SU-DHL-6 (cell line): ENCODE data around the gene EMP1.

ENCODE experiments used
- H2AFZ ChIP-seq: fragments of 200-600 bp; sonication (generic); 2 replicates; pipeline ENCODE4 v1.6.1; 2014; ENCODE audit warnings: low read depth, mild to moderate bottlenecking, moderate library complexity, mixed read lengths, antibody characterized with exemption, low read length; ENCODE audit not compliant: severe bottlenecking
- H3F3A ChIP-seq: fragments of 200-600 bp; shearing (Covaris generic); 2 replicates; pipeline ENCODE4 v1.6.0; 2016; ENCODE audit warnings: antibody characterized with exemption, mild to moderate bottlenecking; ENCODE audit not compliant: insufficient read depth
- H3K27ac ChIP-seq: fragments of 200-600 bp; sonication (generic); 2 replicates; pipeline ENCODE4 v1.5.1; 2016; ENCODE audit warnings: low read depth, mild to moderate bottlenecking, low read length, moderate library complexity, mixed read lengths
- H3K27me3 ChIP-seq: fragments of 200-600 bp; sonication (generic), shearing (Covaris generic); 2 replicates; pipeline ENCODE4 v1.6.0; 2014; ENCODE audit warnings: mild to moderate bottlenecking, low read length
- H3K36me3 ChIP-seq: fragments of 200-600 bp; sonication (generic); 2 replicates; pipeline ENCODE4 v1.6.1; 2014; ENCODE audit warnings: mild to moderate bottlenecking, low read length, mixed read lengths
- H3K4me2 ChIP-seq: fragments of 300-600, 200-600 bp; shearing (Covaris generic), sonication (generic); 2 replicates; pipeline ENCODE4 v1.6.0; 2014; ENCODE audit warnings: low read length, low read depth, mild to moderate bottlenecking; ENCODE audit not compliant: poor library complexity, severe bottlenecking
- H3K4me3 ChIP-seq: fragments of 200-600 bp; sonication (generic); 2 replicates; pipeline ENCODE4 v1.5.1; 2014; ENCODE audit warnings: antibody characterized with exemption, low read length, mild to moderate bottlenecking, mixed read lengths; ENCODE audit not compliant: insufficient read depth, poor library complexity, severe bottlenecking
- H3K79me2 ChIP-seq: fragments of 200-600 bp; sonication (generic); 2 replicates; pipeline ENCODE4 v1.6.1; 2014; ENCODE audit warnings: mild to moderate bottlenecking, low read length, moderate library complexity; ENCODE audit not compliant: insufficient read depth
- H3K9ac ChIP-seq: fragments of 200-600 bp; sonication (generic); 2 replicates; pipeline ENCODE4 v1.7.0; 2014; ENCODE audit warnings: mild to moderate bottlenecking, low read length
- H3K9me2 ChIP-seq: fragments of 200-600 bp; sonication (generic); replicated peaks from 2 replicates; pipeline ENCODE4 v1.6.1; 2014; ENCODE audit warnings: low read length; ENCODE audit not compliant: insufficient read depth
- H3K9me3 ChIP-seq: fragments of 200-600 bp; sonication (generic); 2 replicates; pipeline ENCODE4 v1.6.1; 2014; ENCODE audit warnings: low read length, mixed read lengths; ENCODE audit not compliant: insufficient read depth
- H4K20me1 ChIP-seq: fragments of 200-600 bp; sonication (generic); 2 replicates; pipeline ENCODE4 v1.6.1; 2014; ENCODE audit warnings: low read depth, mild to moderate bottlenecking, antibody characterized with exemption, low read length, moderate library complexity, mixed read lengths
- CTCF ChIP-seq: fragments of 200-600 bp; sonication (generic); IDR thresholded peaks from one replicate; pipeline ENCODE4 v1.5.1; 2017; ENCODE audit warnings: antibody characterized with exemption, mild to moderate bottlenecking, low read length, moderate library complexity; ENCODE audit not compliant: insufficient read depth, poor library complexity, severe bottlenecking
- EZH2phosphoT487 ChIP-seq: fragments of 200-600 bp; sonication (generic), shearing (Covaris generic); conservative IDR thresholded peaks from 2 replicates; pipeline ENCODE4 v1.6.1; 2018; ENCODE audit warnings: mild to moderate bottlenecking, antibody characterized with exemption, low read length, moderate library complexity, mixed read lengths

The EMP1 gene

GRCh38 chr12:13169272-13169671 is 27.3 kb upstream of the EMP1 start:
- Histone ChIP-seq H3K4me3 (no peak overlapping the region), H4K20me1 (no peaks in the 10 kb centered on the region), H3K4me2 (no peak overlapping the region), H3K9me3 (no peaks in the 10 kb centered on the region), H3K79me2 (no peaks in the 10 kb centered on the region), H3K36me3 (no peaks in the 10 kb centered on the region), H3K9me2 (no peaks in the 10 kb centered on the region), H3K27me3 (no peaks in the 10 kb centered on the region), H3F3A (no peaks in the 10 kb centered on the region), H2AFZ (no peak overlapping the region), H3K9ac (no peak overlapping the region), H3K27ac (no peak overlapping the region)
- TF ChIP-seq EZH2phosphoT487 (no peak), CTCF (no peak)

GRCh38 chr12:13170892-13171490 is 25.5 kb upstream of the EMP1 start:
- no peaks in the 10 kb centered on the region for H3K36me3 ChIP-seq
- H3K27ac ChIP-seq: no peak overlapping the region
- H3K9me3 ChIP-seq: no peaks in the 10 kb centered on the region
- H3F3A ChIP-seq: no peaks in the 10 kb centered on the region
- no peaks in the 10 kb centered on the region for H3K79me2 ChIP-seq
- no peaks in the 10 kb centered on the region for H3K9me2 ChIP-seq
- no peak overlapping the region for H3K4me3 ChIP-seq
- no peaks in the 10 kb centered on the region for H4K20me1 ChIP-seq
- TF ChIP-seq CTCF (no peak), EZH2phosphoT487 (no peak)
- no peak overlapping the region for H3K9ac ChIP-seq
- no peak overlapping the region for H3K4me2 ChIP-seq
- H3K27me3 ChIP-seq: no peaks in the 10 kb centered on the region
- no peak overlapping the region for H2AFZ ChIP-seq

GRCh38 chr12:13171921-13172859 is 24.3 kb upstream of the EMP1 start:
- Histone ChIP-seq H3K9me3 (no peaks in the 10 kb centered on the region), H3K36me3 (no peaks in the 10 kb centered on the region), H4K20me1 (no peaks in the 10 kb centered on the region), H3F3A (no peaks in the 10 kb centered on the region), H3K9me2 (no peaks in the 10 kb centered on the region), H3K79me2 (no peaks in the 10 kb centered on the region), H3K4me2 (no peak overlapping the region), H3K27me3 (no peaks in the 10 kb centered on the region), H2AFZ (no peak overlapping the region), H3K9ac (no peak overlapping the region), H3K4me3 (no peak overlapping the region), H3K27ac (no peak overlapping the region)
- TF ChIP-seq EZH2phosphoT487: no peak
- TF ChIP-seq CTCF: no peak
